Measurements from ENCODE around the gene SMIM35.
"Not testable (repeated sequence)": the region's sequence is repeated elsewhere in the genome, so short reads cannot be mapped to it uniquely, and the experiment has no call there.

The SMIM35 gene

DNA sequence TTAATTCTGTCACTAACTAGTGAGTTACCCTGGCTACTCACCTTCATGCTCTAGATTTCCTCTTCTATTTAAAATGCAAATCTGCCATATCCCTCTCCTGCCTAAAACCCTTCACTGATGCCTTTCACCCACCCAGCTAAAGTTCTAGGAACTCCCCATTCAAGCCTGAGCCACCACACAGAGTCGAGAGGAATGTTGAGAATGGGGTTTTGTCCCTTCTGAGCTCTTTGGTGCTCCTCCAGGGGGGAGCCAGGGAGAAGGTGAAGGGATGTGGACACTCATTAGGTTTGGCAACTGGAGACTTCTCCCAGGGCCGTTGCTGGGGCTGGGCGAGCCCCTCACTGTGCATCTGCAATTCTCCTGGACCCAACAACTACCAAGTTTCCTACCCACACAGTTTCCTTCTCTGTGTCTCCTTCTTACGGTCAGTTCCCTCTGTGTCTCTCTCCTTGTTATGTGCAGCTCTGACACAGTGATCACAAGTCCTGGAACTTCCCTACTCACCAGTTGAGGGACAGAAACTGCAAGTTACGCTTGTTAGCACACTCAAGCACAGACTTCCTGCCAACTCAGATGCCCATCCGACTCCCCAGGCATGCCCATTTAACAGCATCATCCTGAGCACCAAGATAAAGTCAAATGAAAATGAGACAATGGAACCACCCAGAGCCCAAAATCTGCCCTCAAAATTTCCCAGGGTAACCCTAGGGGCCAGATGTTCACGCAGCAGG is 107.1 kb downstream of the SMIM35 start:
- FAIRE-seq, result no peak

DNA sequence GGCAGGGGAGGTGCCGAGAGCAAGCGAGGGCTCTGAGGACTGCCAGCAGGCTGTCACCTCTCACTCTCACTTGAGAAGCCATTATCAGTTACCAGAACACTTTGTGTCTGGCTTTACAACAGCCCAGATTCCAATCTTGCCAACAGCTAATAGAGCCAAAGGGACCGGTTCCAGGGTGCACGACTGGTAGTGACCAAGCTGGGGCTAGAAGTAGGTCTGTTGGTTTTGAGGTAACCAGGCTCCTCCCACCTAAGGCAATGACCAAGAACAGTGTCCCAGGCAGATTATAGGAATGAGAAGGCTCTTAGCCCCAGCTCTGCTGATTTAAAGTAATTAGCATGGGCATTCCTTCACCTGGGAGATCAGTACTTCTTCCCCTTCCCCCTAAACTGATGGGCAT is 107.8 kb downstream of the SMIM35 start:
- no peak for FAIRE-seq

DNA sequence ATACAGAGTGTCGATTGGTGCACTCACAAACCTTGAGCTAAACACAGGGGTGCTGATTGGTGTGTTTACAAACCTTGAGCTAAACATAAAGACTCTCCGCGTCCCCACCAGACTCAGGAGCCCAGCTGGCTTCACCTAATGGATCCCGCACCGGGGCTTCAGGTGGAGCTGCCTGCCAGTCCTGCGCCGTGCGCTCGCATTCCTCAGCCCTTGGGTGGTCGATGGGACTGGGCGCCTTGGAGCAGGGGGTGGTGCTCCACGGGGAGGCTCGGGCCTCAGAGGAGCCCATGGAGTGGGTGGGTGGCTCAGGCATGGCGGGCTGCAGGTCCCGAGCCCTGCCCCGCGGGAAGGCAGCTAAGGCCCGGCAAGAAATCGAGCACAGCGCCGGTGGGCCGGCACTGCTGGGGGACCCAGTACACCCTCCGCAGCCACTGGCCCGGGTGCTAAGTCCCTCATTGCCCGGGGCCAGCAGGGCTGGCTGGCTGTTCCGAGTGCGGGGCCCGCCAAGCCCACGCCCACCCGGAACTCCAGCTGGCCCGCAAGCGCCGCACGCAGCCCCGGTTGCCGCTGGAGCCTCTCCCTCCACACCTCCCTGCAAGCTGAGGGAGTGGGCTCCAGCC is 108.4 kb downstream of the SMIM35 start:
- not testable (repeated sequence) for FAIRE-seq

DNA sequence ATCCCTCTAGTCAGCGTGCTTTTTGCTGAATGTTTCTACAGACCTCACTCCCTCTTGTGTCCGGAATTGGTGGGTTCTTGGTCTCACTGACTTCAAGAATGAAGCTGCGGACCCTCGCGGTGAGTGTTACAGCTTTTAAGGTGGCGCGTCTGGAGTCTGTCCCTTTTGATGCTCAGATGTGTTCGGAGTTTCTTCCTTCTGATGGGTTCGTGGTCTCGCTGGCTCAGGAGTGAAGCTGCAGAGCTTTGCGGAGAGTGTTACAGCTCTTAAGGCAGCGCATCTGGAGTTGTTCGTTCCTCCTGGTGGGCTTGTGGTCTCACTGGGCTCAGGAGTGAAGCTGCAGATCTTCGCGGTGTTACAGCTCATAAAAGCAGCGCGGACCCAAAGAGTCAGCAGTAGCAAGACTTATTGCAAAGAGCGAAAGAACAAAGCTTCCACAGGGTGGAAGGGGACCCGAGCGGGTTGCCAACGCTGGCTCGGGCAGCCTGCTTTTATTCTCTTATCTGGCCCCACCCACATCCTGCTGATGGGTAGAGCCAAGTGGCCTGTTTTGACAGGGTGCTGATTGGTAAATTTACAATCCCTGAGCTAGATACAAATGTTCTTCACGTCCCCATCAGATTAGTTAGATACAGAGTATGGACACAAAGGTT is 109.0 kb downstream of the SMIM35 start:
- not testable (repeated sequence) for FAIRE-seq

DNA sequence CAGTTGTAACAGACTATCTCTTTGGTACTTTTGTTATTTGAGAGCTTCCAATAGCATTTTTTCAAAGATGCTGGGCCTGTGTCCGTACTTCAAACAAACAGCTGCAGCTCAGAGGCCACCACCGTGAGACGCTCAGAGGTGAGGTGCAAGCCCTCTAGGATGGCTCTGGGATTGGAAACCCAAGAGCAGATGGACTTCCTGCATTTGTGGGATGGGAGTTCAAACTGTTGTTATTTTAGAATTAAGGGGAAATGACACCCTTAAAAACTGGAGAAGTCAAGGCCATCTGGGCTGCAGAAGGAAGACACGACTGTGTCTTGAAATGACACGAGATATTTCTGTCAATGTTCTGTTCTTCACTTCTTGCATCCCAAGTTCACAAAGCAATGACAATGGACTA is 109.7 kb downstream of the SMIM35 start:
- FAIRE-seq, result no peak

DNA sequence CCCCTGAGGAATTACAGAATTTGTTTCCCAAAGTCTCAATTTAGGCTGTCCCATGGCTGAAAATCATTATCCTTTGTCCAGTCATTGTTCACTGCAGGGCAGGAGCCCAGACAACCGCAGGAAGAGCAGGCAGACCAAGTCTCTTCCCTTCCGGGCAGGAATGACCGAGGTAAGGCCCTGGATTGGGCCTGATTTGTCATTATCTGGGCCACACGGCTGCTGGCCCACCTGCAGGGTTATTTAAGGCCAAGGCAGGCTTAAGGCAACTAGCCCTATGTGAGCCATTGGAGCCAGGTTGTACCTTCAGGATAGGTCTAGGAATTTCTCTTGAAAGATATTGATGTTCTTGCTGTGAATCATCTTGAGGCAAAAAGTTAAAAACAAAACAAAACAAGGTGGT is 110.3 kb downstream of the SMIM35 start:
- FAIRE-seq, result no peak

DNA sequence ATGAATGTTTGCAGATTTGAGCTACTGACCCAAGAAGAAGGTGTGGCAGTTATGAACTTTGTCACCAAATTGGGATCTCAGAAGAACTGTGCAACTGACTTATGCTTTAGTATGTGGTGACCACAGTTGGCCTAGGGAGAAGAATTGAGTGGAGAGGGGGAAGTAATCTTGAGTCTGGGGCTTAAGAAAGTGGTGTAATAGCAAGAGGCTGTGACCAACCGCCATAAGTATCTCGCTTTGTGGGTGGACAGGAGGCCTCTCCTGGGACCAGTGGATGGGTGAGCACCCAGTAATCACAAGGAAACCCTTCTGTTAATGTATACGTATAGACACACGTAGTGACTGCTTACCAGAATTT is 113.3 kb downstream of the SMIM35 start:
- FAIRE-seq, result no peak

DNA sequence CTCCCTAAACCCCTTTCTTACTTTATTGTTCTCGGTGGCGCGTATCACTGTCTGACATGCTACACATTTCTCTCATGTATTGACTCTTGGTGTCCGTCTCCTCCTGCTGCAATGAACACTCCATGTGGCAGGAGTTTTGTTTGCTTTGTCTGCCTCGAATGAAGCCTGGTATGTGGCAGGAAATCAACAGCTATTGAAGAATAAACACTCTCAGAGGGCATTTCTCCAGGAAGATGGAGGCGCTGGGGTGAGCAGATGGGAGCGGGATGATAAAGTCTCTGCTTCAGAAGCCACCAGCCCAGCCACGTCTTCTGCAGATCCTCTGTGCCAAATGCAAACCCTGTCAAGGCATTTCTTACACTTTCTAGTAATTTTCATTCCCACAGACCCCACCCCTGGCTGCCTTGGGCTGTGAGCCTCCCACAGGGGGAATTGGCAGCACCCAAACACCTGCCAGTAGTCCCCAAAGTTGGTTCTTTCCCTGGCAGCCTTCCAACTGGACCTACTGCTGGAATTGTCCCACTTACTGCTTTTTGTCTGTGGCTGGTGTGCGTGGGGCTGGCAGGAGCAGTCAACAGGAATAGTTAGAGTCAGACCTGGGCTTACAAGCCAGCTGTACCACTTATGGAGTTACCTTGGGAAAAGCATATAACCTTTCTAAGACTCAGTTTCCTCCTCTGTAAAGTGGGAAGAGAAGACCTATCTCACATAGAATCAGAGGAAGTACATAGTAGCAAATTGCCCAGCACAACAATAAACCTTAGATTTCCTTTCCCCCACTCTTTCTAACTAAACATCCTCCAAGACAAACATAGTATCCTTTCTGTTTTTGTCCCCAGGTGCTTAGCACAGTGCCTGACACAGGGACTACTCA is 113.9 kb downstream of the SMIM35 start:
- FAIRE-seq, result no peak

DNA sequence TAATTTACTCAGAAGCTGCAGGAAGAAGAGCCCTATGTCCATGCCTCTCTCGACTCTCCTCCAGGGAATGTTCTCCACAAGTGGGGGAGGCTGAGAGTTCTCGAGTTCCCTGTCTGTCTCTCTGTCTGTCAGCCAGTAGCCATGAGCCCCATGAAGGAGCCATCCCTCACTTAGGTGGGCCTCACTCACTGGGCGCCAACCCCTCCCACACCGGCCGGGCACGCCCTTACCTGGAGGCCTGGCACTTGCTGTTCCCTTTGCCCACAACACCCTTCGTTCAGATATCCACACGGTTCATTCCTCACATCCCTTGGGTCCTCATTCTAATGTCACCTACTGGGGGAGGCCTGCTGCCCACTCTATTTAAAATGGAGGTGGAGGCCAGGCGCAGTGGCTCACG is 114.7 kb downstream of the SMIM35 start:
- FAIRE-seq, result no peak

DNA sequence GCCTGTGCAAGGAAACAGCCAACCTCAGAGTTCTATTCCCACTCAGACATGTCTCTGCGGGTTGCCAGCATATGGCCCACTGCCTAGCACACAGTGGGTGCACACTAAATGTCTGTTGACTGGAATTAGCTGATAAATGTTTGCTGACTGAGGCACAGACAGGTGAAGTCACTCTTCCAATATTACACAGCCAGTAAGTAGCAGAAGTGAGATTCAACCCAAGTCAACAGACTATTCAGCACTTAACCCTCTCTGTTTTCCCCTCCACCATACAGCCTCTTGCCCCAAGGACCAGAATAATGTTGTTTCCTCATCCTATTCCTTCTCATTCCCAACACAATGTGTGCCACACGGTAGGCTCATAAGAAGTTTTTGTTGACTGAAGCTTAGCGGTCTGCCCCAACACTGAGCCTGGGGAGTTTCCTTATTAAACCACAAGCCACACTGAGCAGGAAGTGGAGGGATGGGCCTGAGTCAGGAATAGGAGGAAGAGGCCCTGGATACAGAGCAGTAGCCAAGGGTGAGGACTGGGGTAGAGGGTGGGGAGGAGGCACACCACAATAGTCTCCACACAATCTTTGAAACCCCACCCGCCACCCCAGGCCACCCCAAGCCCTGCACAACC is 116.3 kb downstream of the SMIM35 start:
- no peak for FAIRE-seq

DNA sequence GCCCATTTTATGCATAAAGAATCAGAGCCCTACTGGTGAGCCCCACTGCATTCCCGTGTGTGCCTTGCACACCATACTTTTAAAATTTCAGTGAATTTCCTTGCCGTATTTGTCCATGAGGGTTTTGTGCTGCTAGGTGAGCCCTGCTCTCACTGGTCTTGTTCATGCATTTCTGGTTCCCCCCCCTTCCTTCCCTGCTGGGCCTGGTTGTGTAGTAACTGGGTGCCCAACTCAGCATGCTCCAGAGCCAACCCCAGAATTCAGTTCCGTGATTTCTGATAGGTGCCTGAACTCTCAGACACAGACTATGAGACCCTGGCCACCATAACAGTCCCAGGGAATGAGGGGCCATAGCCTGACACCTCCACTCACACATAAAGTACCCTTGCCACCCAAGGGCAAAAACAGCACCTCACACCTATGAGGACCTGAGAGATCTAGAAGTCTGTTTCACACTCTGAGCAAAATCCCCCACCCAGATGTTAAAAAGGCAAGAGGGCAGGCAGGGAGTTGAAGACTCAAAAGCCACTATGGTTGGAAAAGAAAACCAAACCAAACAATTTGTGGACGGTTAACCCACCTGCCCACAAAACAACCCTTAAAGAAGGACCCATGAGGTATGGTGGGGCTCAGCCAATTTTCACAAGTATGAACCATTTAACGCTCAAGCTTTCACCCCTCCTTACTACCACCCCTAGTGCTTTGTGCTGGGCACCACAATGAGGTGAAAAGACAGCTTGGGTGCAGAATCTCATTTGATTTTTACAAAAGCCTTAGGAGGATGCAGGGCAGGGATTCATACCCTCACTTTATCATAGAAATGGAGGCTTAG is 117.4 kb downstream of the SMIM35 start:
- no peak for FAIRE-seq

DNA sequence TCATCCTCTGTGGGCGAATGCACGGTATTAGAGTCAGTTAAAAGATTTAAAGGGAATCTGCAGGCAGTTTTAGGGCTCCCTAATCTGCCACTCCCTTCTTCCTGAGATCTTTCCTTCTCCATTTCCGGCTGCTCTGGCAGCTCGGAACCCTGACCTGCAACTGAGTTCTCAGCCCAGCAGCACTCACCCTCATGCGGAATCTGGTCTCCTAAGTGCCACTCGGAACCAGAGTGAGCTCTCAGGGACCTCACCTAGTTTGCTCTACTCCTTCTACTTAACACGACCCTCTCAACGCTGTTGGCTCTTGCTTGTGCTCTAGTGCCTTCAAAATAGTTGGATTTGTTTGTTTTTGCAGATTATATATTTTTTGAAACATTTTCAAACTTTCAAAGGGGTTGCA is 119.9 kb downstream of the SMIM35 start:
- FAIRE-seq, result no peak

DNA sequence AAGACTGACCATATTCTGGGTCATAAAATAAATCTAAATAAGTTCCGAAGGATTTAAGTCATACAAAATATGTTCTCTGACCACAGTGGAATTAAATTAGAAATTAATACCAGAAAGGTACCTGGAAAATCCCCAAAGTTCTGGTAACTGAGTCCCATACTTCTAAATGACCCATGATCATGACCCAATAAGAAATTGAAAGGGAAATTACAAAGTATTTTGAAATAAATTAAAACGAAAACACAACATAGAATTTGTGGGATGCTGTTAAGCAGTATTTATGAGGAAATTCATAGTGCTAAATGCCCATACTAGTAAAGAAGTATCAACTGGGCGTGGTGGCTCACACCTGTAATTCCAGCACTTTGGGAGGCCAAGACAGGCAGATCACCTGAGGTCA is 123.9 kb downstream of the SMIM35 start:
- no peak for FAIRE-seq

DNA sequence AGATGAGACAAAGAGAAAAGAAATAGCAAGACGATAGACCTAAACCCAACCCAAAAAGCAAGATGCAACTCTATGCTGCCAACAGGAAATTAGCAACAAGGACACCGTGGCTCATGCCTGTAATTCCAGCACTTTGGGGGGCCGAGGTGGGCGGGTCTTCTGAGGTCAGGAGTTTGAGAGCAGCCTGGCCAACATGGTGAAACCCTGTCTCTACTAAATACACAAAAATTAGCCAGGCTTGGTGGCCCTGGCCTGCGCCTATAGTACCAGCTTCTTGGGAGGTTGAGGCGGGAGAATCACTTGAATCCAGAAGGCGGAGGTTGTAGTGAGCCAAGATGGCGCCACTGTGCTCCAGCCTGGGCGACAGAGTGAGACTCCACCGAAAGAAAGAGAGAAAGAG is 124.9 kb downstream of the SMIM35 start:
- FAIRE-seq, result no peak

DNA sequence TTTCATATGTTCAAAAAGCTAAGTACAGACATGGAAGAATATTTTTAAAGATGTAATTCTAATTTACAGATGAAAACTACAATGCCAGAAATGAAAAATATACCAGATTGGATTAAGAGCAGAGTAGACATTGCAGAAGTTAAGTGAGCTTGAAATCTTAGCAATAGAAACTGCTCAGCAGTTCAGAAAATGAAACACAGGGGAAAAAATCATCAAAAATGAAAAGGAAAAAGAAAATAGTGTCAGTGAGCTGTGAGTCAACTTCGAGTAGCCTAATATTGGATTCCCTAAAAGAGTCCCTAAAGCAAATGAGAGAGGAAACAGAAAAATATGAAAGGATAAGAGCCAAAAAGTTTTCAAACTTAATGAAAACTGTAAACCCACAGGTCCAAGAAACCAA is 126.4 kb downstream of the SMIM35 start:
- no peak for FAIRE-seq

DNA sequence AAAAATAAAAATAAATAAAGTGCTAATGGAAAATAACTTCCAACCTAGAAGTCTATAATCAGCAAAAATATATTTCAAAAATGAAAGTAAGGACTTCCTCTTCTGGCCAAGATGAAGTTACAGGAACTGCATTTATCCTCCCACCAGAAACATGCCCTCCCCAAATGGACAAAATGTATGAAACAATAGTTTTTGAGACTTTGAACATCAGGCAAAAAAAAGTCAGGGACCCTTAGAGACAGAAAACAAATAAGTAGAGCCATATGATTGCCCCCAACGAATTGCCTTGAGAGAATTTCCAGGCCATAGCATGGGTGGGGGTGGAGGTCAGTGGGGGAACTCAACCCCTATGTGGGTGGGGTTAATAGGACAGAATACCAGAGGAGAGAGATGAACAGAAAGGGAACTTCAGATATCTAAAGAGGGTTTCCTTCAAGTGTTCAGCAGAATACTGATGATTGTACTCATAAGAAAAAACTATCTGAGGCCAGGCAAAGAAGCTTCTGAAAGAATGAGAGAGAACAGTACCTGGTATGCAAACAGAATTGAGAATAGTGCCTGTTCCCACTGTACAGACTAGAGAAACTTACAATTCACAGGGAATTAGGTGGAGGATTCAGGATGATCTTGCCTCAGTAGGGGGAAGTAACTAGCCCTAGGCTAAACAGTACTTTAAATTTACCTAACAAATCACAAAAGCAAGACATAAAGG is 127.2 kb downstream of the SMIM35 start:
- FAIRE-seq, result no peak

DNA sequence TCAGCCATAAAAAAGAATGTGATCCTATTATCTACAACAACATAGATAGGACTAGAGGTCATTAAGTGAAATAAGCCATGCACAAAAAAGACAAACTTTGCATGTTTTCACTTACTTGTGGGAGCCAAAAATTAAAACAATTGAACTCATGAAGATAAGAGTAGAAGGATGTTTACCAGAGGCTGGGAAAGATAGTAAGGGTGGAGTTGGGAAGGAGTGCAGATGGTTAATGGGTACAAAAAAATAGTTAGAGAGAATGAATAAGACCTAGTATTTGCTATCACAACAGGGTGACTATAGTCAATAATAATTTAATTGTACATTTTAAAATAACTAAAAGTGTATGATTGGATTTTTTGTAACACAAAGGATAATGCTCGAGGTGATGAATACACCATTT is 127.8 kb downstream of the SMIM35 start:
- no peak for FAIRE-seq
